OCI-LY7 (cell line): ENCODE results near the gene AAK1.
"Not testable (repeated sequence)": the region's sequence is repeated elsewhere in the genome, so short reads cannot be mapped to it uniquely, and the experiment has no call there.

Experiments used
- CTCF ChIP-seq: fragments of 200-600 bp; sonication (generic); conservative IDR thresholded peaks from 2 replicates; pipeline ENCODE4 v1.5.1; 2014; ENCODE audit warnings: mild to moderate bottlenecking, antibody characterized with exemption, low read length, moderate library complexity, mixed read lengths
- EZH2phosphoT487 ChIP-seq: fragments of 200-600 bp; sonication (generic); IDR thresholded peaks from 2 replicates; pipeline ENCODE4 v1.6.1; 2018; ENCODE audit warnings: low read depth, borderline replicate concordance, mild to moderate bottlenecking, mixed run types, antibody characterized with exemption, low read length, moderate library complexity, mixed read lengths

GRCh38 chr2:69647196-69647595 lies 3.7 kb upstream of the AAK1 start:
- not testable (repeated sequence) for TF ChIP-seq CTCF, EZH2phosphoT487
